Measurements from ENCODE around the gene CPNE7. TPM values are rescaled to one million over a fixed set of nuclear protein-coding genes. Genes with fewer than 3 reads are reported as not detected.

The CPNE7 gene
- total RNA-seq, 2 donors from 2014 or later = 0.18 to 8.9 TPM

- H3K36me3 ChIP-seq = no peaks in the 10 kb centered on the region
- H3K4me3 ChIP-seq = no peak overlapping the region
- 79% methylated on average over 32 of the region's 33 CpGs for WGBS
- TF ChIP-seq POLR2AphosphoS5 (IDR thresholded peaks at IDR 0.05) = no peak
- H3K27ac ChIP-seq = no peak overlapping the region
- intact Hi-C loops (cut with DNase I) = no loop called here
- H3K27me3 ChIP-seq (replicated peaks; ENCODE audit: insufficient read depth) = peaks cover 1% of the 10 kb centered on the region
- no peak for DNase-seq (ENCODE audit: low spot score)
- H3K4me1 ChIP-seq (replicated peaks) = peaks cover 9% of the 10 kb centered on the region
- H3K9me3 ChIP-seq = no peaks in the 10 kb centered on the region
These were observed 5.6 kb downstream of the CPNE7 start for GRCh38 chr16:89581045-89581695.

DNA sequence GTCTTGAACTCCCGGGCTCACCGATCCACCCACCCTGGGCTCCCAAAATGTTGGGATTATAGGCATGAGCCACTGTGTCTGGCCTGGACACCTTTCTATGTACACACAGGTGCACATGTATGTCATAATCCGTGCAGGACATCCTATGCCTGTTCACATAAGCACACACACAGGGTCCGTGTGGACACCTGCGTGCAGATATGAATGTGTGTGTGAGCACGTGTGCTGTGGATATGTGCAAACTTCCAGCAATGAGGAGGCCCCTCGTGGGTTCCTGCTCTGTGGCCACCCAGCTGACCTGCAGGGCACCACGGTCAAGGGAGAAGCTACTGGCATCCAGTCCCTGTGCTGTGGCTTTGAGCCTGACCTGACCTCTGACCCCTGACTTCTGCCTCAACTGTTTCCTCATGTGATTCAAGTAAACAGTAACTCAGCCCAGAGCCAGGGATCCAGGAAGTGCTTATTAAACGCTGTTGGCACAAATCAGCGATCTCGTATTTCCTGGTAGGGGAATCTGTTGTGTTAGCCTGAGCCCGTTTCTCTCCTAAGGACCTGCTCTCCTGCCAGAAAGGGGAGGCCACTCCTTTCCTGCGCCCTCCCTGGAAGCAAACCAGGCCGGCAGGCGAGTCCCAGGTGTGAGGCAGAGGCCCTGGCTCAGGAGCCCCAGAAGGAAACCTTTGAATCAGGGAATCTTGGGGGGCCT is 6.5 kb downstream of the CPNE7 start:
- TF ChIP-seq, protein P1, sequence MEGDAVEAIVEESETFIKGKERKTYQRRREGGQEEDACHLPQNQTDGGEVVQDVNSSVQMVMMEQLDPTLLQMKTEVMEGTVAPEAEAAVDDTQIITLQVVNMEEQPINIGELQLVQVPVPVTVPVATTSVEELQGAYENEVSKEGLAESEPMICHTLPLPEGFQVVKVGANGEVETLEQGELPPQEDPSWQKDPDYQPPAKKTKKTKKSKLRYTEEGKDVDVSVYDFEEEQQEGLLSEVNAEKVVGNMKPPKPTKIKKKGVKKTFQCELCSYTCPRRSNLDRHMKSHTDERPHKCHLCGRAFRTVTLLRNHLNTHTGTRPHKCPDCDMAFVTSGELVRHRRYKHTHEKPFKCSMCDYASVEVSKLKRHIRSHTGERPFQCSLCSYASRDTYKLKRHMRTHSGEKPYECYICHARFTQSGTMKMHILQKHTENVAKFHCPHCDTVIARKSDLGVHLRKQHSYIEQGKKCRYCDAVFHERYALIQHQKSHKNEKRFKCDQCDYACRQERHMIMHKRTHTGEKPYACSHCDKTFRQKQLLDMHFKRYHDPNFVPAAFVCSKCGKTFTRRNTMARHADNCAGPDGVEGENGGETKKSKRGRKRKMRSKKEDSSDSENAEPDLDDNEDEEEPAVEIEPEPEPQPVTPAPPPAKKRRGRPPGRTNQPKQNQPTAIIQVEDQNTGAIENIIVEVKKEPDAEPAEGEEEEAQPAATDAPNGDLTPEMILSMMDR (IDR thresholded peaks at IDR 0.05) = no peak
- TF ChIP-seq POLR2A (IDR thresholded peaks at IDR 0.05) = no peak
- TF ChIP-seq POLR2AphosphoS5 (IDR thresholded peaks at IDR 0.05) = peak; percentile 82
- no peaks in the 10 kb centered on the region for H3K27me3 ChIP-seq (replicated peaks; ENCODE audit: insufficient read depth)
- H3K27ac ChIP-seq = peak overlapping the region; percentile 47 to 52
- H3K4me3 ChIP-seq = no peak overlapping the region
- H3K4me1 ChIP-seq (replicated peaks) = peaks cover 9% of the 10 kb centered on the region
- intact Hi-C loops (cut with DNase I) = no loop called here
- no peaks in the 10 kb centered on the region for H3K36me3 ChIP-seq
- no peaks in the 10 kb centered on the region for H3K9me3 ChIP-seq
- 55% methylated on average over 14 of the region's 15 CpGs for WGBS
- peak; percentile 73 for DNase-seq (ENCODE audit: low spot score)

- H3K27me3 ChIP-seq (replicated peaks; ENCODE audit: insufficient read depth) = no peaks in the 10 kb centered on the region
- intact Hi-C loops (cut with DNase I) = no loop called here
- no peaks in the 10 kb centered on the region for H3K36me3 ChIP-seq
- no peak overlapping the region for H3K4me3 ChIP-seq
- H3K9me3 ChIP-seq = no peaks in the 10 kb centered on the region
- TF ChIP-seq POLR2A (IDR thresholded peaks at IDR 0.05) (no peak), POLR2AphosphoS5 (IDR thresholded peaks at IDR 0.05) (no peak)
- TF ChIP-seq, protein P1 (IDR thresholded peaks at IDR 0.05) = no peak
- no peak for DNase-seq (ENCODE audit: low spot score)
- peak overlapping the region; percentile 47 to 52 for H3K27ac ChIP-seq
- 96% methylated on average over 15 of the region's 19 CpGs for WGBS
- peaks cover 9% of the 10 kb centered on the region for H3K4me1 ChIP-seq (replicated peaks)
These were observed 7.1 kb downstream of the CPNE7 start for GRCh38 chr16:89582614-89583196.

- H3K4me1 ChIP-seq (replicated peaks) = peaks cover 9% of the 10 kb centered on the region
- H3K4me3 ChIP-seq = no peak overlapping the region
- TF ChIP-seq, protein P1 (IDR thresholded peaks at IDR 0.05) = no peak
- no peak for TF ChIP-seq POLR2A (IDR thresholded peaks at IDR 0.05)
- TF ChIP-seq POLR2AphosphoS5 (IDR thresholded peaks at IDR 0.05) = no peak
- no peaks in the 10 kb centered on the region for H3K27me3 ChIP-seq (replicated peaks; ENCODE audit: insufficient read depth)
- no peaks in the 10 kb centered on the region for H3K36me3 ChIP-seq
- no peak for DNase-seq (ENCODE audit: low spot score)
- WGBS = 94% methylated on average over 29 of the region's 36 CpGs
- intact Hi-C loops (cut with DNase I) = no loop called here
- no peaks in the 10 kb centered on the region for H3K9me3 ChIP-seq
- no peak overlapping the region for H3K27ac ChIP-seq
These were observed 7.8 kb downstream of the CPNE7 start for GRCh38 chr16:89583197-89583894.
